Stimulated activated CD8-positive, alpha-beta memory T cell treated with anti-CD3 and anti-CD28 coated beads, Interleukin-4, amount 100 ng/mL, for 4 hours (primary cell): ENCODE measurements around the gene HOXA1.

Experiments used
- DNase-seq, 2 donors: peaks; one replicate each; pipeline ENCODE4 v3.0.0-alpha.2; 2020; ENCODE audit warnings: low read depth in 2 of 2, low spot score in 1 of 2

The HOXA1 gene

GRCh38 chr7:27132214-27132613 lies 36.4 kb upstream of the HOXA1 start:
- no peak for DNase-seq

GRCh38 chr7:27131390-27131819 lies 35.6 kb upstream of the HOXA1 start:
- DNase-seq: no peak

- peak; percentile 22 to 58 for DNase-seq
Measured at GRCh38 chr7:27130540-27131389, 35.0 kb upstream of the HOXA1 start, which contains the start of gene HOXA4. Gene HOXA4 (minus strand): TSS chr7:27130757. CDS start chr7:27130733, 24 bp downstream.

- no peak for DNase-seq
Measured at GRCh38 chr7:27129729-27130539, 34.1 kb upstream of the HOXA1 start.

GRCh38 chr7:27128776-27129728 lies 33.3 kb upstream of the HOXA1 start:
- DNase-seq: no peak

GRCh38 chr7:27128034-27128433 lies 32.2 kb upstream of the HOXA1 start:
- DNase-seq: no peak

- no peak for DNase-seq
Measured at GRCh38 chr7:27126596-27127327, 31.0 kb upstream of the HOXA1 start.

GRCh38 chr7:27125986-27126394 lies 30.2 kb upstream of the HOXA1 start:
- no peak for DNase-seq

GRCh38 chr7:27124902-27125689 lies 29.3 kb upstream of the HOXA1 start:
- DNase-seq: no peak

GRCh38 chr7:27124096-27124901 lies 28.5 kb upstream of the HOXA1 start:
- no peak for DNase-seq

GRCh38 chr7:27123477-27124053 lies 27.8 kb upstream of the HOXA1 start:
- DNase-seq: no peak

GRCh38 chr7:27123007-27123476 lies 27.2 kb upstream of the HOXA1 start:
- no peak for DNase-seq

GRCh38 chr7:27122077-27122910 lies 26.5 kb upstream of the HOXA1 start:
- no peak for DNase-seq

- no peak for DNase-seq
Measured at GRCh38 chr7:27121684-27122076, 25.9 kb upstream of the HOXA1 start.

GRCh38 chr7:27119412-27119911 lies 23.7 kb upstream of the HOXA1 start:
- no peak for DNase-seq

GRCh38 chr7:27118580-27118979 lies 22.8 kb upstream of the HOXA1 start:
- no peak for DNase-seq

- DNase-seq: no peak
Measured at GRCh38 chr7:27117887-27118491, 22.2 kb upstream of the HOXA1 start.
